MCF 10A (cell line): ENCODE measurements around the gene SLC40A1. TPM values are rescaled to one million over a fixed set of nuclear protein-coding genes. Genes with fewer than 3 reads are reported as not detected.

Experiments used
- BruUV-seq: library from RNA; stranded (reverse); fragments of 400-500 nt; replicated peaks from 2 replicates; lab custom pipeline; 2021; lab: Mats Ljungman, UMichigan
- CTCF ChIA-PET: fragments of 300-600 bp; sonication (Branson Sonifier 250); formaldehyde crosslinking; extraction: SDS; loops from one replicate; lab custom pipeline; 2021; ENCODE audit warnings: antibody characterized with exemption, inconsistent platforms; lab: Yijun Ruan, JAX
- POLR2A ChIA-PET: fragments of 300-600, 350-650 bp; sonication (Branson Sonifier 250); formaldehyde crosslinking; extraction: SDS; loops from one replicate; lab custom pipeline; 2020; ENCODE audit warnings: antibody characterized with exemption, inconsistent platforms; lab: Yijun Ruan, JAX
- DNase-seq: peaks from one replicate; pipeline ENCODE4 v3.0.0-alpha.2; 2018; ENCODE audit not compliant: unreplicated experiment
- H3K27ac Mint-ChIP-seq: one replicate; pipeline ENCODE4 v1.8.0; 2022; ENCODE audit warnings: mild to moderate bottlenecking, low read depth, mixed read lengths; ENCODE audit not compliant: unreplicated experiment
- H3K27me3 Mint-ChIP-seq: one replicate; pipeline ENCODE4 v1.8.0; 2022; ENCODE audit warnings: mixed read lengths; ENCODE audit not compliant: insufficient read depth, unreplicated experiment
- H3K36me3 Mint-ChIP-seq: one replicate; pipeline ENCODE4 v1.8.0; 2022; ENCODE audit warnings: mild to moderate bottlenecking, moderate library complexity, mixed read lengths; ENCODE audit not compliant: insufficient read depth, unreplicated experiment
- H3K4me1 Mint-ChIP-seq: one replicate; pipeline ENCODE4 v1.8.0; 2022; ENCODE audit warnings: mixed read lengths; ENCODE audit not compliant: insufficient read depth, unreplicated experiment
- H3K4me3 Mint-ChIP-seq: one replicate; pipeline ENCODE4 v1.8.0; 2022; ENCODE audit warnings: mild to moderate bottlenecking, moderate library complexity, mixed read lengths; ENCODE audit not compliant: unreplicated experiment
- H3K9me3 Mint-ChIP-seq: one replicate; pipeline ENCODE4 v1.8.0; 2022; ENCODE audit warnings: mixed read lengths; ENCODE audit not compliant: unreplicated experiment
- CTCF ChIP-seq: fragments of 200-600 bp; IDR thresholded peaks from one replicate; pipeline ENCODE4 v1.8.0; 2022; ENCODE audit warnings: antibody characterized with exemption, mild to moderate bottlenecking; ENCODE audit not compliant: unreplicated experiment
- intact Hi-C: fragments of 100-400 bp; cut with micrococcal nuclease; formaldehyde crosslinking; loops from 2 replicates; pipeline ENCODE4 v1.14.1; 2022
- total RNA-seq: library from RNA; stranded (reverse); gene quantifications from 2 replicates; pipeline ENCODE4 v1.2.3, GENCODE V29; 2022

Gene SLC40A1
- total RNA-seq, 1 experiment from 2014 or later = not detected

DNA sequence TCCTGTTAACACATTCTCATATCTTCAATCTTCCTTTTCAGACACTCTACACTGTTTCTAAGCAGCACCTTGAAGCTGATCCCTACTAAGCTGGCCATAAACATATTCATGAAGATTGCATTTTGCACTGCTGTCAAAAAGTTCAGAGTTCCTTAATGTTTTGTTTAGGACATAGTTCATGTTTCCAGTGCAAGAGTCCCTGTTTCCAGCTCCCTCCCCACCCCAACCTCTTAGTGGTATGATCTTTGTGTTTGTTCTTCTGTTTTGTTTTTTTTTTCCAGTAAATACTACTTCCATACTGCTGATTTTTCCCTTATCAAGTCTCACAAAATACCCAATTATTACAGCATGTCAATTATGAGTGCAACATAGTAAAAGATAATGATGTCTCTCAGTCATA lies 4.1 kb upstream of the SLC40A1 start:
- Mint-ChIP-seq H3K4me3 (no peak overlapping the region), H3K4me1 (no peaks in the 10 kb centered on the region), H3K27me3 (no peaks in the 10 kb centered on the region), H3K36me3 (no peaks in the 10 kb centered on the region), H3K9me3 (peaks cover 7% of the 10 kb centered on the region), H3K27ac (no peak overlapping the region)
- TF ChIP-seq CTCF = no peak
- CTCF ChIA-PET = no interaction called here
- no peak for DNase-seq
- BruUV-seq = no TSS peak
- intact Hi-C loops = no loop called here
- POLR2A ChIA-PET = no interaction called here

DNA sequence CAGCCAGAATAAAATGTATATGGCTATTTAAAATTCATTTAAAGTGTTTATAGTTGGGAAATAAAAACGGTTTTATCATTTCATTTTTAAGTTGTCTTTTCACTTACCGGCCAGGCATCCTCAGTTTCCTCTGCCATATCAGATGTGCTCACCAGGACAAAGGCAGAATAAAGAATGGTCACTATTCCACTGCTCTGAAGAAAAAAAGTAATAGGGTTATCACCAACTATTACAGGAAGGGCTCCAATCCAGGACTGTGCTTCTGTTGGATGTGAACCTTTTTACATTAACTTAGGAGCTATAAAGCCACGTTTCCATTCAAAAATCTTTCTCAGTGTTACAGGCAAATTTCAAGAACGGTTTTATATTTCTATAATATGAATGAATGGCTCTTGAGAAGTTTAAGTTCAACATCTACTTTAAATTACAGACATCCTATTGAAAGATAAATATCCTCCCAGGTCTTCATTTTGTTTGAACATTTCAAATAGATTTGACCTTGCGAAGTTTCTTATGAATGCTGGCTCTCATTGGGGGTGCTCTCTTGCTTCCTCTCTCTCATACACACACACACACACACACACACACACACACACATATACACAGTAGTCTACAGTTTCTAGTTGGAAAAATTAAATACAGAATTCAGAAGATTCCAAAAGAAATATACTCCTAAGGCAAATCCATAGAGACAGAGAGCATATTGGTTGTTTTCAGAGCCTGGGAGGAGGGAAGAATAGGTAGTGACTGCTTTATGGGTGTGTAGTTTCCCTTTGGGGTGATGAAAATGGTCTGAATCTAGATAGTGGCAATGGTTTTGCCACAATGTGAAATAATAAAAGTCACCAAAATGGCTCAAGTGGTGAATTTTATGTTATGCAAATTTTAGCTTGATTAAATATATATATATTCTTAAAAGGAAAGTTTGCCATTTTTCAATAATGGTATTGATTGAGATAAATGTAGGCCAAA lies 2.9 kb upstream of the SLC40A1 start:
- H3K27ac Mint-ChIP-seq = no peak overlapping the region
- DNase-seq = no peak
- no TSS peak for BruUV-seq
- ChIA-PET CTCF (no interaction called here), POLR2A (interaction anchor here (0.8 kb wide), 1 partner anchor 180 kb away, joined by 4 read pairs; no protein-coding TSS in a partner anchor)
- no peaks in the 10 kb centered on the region for H3K4me1 Mint-ChIP-seq
- no peak for TF ChIP-seq CTCF
- no peak overlapping the region for H3K4me3 Mint-ChIP-seq
- no peaks in the 10 kb centered on the region for H3K27me3 Mint-ChIP-seq
- intact Hi-C loops = no loop called here
- peaks cover 13% of the 10 kb centered on the region for H3K9me3 Mint-ChIP-seq
- H3K36me3 Mint-ChIP-seq = no peaks in the 10 kb centered on the region

GRCh38 chr2:189582809-189583192 lies 2.2 kb upstream of the SLC40A1 start:
- intact Hi-C loops = no loop called here
- Mint-ChIP-seq H3K4me3 (no peak overlapping the region), H3K36me3 (no peaks in the 10 kb centered on the region), H3K27me3 (no peaks in the 10 kb centered on the region), H3K9me3 (peaks cover 13% of the 10 kb centered on the region), H3K4me1 (no peaks in the 10 kb centered on the region), H3K27ac (no peak overlapping the region)
- no TSS peak for BruUV-seq
- DNase-seq = no peak
- no peak for TF ChIP-seq CTCF
- ChIA-PET POLR2A (interaction anchor here (0.8 kb wide), 1 partner anchor 181 kb away, joined by 4 read pairs; no protein-coding TSS in a partner anchor), CTCF (no interaction called here)

- BruUV-seq = no TSS peak
- Mint-ChIP-seq H3K27ac (no peak overlapping the region), H3K4me1 (no peaks in the 10 kb centered on the region), H3K9me3 (peaks cover 13% of the 10 kb centered on the region), H3K27me3 (no peaks in the 10 kb centered on the region), H3K4me3 (no peak overlapping the region), H3K36me3 (no peaks in the 10 kb centered on the region)
- no peak for TF ChIP-seq CTCF
- ChIA-PET POLR2A (no interaction called here), CTCF (interaction anchor here (0.6 kb wide), 1 partner anchor 151 kb away, joined by 3 read pairs; no protein-coding TSS in a partner anchor)
- intact Hi-C loops = no loop called here
- no peak for DNase-seq
Measured at GRCh38 chr2:189582140-189582808, 1.7 kb upstream of the SLC40A1 start.
